ENCODE data around the gene BFAR.
"Not testable (repeated sequence)": the region's sequence is repeated elsewhere in the genome, so short reads cannot be mapped to it uniquely, and the experiment has no call there.

BFAR gene

DNA sequence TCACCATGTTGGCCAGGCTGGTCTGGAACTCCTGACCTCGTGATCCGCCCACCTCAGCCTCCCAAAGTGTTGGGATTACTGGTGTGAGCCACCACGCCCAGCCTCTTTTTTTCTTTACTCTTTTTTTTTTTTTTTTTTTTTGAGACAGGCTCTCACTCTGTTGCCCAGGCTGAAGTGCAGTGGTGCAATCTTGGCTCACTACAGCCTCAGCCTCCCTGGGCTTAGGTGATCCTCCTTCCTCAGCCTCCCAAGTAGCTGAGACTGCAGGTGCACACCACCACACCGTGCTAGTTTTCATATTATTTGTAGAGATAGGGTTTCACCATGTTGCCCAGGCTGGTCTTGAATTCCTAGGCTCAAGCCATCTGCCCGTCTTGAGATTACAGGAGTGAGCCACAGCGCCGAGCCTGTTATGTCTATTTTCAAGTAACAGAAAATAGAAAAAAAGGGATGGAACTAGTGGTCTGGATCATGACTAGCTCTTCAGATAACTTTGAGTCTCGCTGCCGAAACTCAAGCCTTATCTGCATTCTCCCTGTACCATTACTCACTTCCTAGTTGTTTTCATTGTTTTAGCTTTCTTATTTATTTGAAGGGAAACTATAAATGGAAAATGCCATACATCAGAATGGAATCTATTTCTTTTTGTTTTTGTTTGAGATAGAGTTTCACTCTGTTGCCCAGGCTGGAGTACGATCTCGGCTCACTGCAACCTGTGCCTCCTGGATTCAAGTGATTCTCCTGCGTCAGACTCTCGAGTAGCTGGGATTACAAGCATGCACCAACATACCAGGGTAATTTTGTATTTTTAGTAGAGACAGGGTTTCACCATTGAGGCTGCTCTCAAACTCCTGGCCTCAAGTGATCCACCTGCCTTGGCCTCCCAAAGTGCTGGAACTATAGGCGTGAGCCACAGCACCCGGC lies 53.4 kb downstream of the BFAR start:
- DNase-seq (ENCODE audit: low read depth) = not testable (repeated sequence)

DNA sequence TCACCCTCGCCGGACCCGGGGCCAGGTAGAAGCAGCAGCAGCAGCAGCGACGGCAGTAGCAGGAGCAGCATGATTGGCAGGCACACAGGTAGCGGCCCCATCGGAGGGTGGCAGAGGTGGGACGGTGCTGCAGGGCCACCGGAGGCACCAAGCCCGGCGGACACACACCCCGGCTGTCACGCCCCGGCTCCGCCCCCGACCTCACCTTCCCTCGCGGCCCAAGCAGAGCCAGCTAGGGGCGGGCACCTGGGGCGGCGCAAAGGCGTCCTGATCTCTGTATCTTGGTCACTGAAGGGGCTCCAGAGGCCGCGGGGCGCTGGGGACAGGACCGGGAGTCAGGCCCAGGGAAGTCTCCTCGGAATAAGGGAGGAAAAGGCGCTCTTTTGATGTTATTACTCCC lies 61.4 kb downstream of the BFAR start, which contains the start of gene PLA2G10:
PLA2G10 (minus strand) TSS at position 180 of the 400 bp plus-strand sequence; CDS start at position 101, 79 bp downstream.
- DNase-seq (ENCODE audit: low read depth) = not testable (repeated sequence)

DNA sequence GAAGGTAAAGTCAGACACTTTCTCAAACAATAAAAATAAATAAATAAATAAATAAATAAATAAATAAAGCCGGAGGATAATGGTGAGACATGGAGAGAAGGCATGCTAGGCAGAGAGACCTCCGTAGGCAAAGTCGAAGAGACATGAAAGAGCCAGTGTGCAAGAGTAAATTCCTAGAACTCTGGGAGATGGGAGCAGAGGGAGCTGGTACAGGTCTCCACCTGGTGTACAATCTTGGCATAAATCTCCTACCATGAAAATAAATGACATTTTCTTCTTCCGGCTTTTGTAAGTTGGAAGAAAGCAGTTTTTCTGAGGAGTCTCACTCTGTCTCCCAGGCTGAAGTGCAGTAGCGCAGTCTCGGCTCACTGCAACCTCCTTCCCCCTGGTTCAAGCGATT lies 69.1 kb downstream of the BFAR start:
- not testable (repeated sequence) for DNase-seq (ENCODE audit: low read depth)

DNA sequence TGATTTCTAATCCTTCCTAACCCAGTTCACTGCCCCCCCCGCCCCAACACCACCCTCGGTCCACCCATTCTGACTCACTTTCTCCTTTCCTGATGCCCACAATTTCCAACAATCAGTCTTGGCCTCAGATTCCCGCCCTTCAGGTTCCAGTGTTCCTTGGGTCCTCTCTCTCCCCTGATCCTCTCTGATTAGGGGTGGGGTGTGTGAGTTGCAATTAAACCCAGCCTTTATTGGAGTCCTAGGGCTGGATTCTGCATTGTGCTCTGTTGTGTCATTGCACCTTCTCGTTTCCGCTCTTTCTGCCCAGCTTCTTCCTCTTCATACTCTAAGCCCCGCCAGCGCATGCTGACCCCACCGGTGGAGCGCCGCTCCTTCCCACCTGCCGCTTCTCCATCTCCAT lies 69.9 kb downstream of the BFAR start:
- DNase-seq (ENCODE audit: low read depth) = not testable (repeated sequence)

DNA sequence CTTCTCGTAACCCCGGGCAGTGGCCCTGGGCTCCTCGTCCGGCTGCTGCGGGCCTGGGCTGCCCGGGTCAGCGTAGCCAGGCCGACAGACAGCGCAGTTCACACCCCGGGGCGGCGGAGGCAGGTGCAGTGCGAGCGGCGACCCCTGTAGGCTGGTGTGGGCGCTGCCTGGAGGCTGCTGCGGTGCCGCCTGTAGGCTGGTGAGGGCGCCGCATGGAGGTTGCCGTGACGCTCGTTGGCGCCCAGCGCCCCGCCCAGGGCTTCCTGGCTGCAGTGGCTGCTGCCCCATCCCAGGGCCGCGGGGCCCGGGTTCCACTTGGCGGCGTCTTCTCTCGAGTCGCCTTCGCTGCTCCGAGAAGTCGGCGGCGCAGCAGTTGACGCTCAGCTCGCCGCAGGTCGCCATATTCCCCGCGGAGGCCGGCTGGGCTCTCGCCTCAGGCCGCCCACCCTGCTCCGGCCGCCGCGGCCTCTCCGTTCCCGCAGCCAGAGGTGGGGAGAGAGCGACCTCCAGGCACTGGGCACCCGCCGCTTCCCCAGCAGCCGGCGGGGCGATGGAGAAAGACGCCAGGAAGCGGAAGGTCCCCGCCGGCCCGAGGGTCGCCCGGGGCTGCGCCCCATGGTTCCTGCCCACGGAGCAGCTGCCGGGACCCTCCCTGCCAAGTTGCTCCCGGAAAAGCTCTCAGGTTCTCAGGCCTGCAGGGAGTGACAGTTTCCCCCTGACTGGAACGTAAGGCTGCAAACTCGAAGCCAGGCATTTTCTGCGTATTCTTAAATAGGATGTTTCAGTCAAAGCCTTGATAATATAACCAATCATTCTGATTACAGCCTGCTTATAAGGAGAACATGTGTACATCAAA lies 70.6 kb downstream of the BFAR start, which contains the start of gene NPIPA3:
NPIPA3 (plus strand) TSS at position 256 of the 856 bp plus-strand sequence. CDS start 5,533 bp downstream, outside the sequence.
- DNase-seq (ENCODE audit: low read depth) = not testable (repeated sequence)

Data from fibroblast of the conjunctiva (primary cell).